Measurements from ENCODE around the gene NUP210L. TPM values are rescaled to one million over a fixed set of nuclear protein-coding genes. Genes with fewer than 3 reads are reported as not detected.

NUP210L gene
- total and polyA plus RNA-seq, 9 of the 15 experiments (the other 6 are each of a cell fraction or from before 2014, with no cell fraction given): 0.01 to 0.04 TPM; not detected in 7

DNA sequence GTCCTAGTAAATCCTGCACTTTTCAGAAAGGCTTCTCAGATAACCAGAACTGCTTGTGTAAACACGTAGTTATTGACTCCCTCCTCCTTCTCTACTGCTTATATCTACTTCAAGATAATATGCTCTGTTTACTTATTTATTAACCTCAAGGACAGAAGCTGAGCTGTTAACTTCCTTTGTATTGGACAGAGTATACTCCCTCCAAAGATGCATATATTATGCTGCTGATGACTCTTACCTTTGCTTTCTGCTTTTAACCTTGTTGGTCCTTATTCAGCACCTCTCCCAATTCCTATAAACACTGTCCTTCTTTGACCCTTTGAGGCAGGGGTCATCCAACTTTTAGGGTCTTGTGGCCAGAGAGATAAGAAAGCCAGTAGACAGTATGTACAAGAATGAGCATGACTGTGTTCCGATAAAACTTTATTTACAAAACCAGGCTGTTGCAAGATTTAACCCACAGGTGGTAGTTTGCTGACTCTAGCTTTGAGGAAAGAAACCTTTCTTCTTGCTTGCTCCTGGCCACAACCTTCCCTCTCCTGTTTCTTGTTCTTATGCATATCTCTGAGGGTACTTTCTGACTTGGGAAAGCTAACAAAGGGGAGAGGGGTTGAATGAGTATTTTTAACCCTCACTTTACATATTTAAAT, 32.1 kb upstream of the NUP210L start (continued):
- TF ChIP-seq DDX20 (tag; IDR thresholded peaks at IDR 0.05; ENCODE audit: low read depth) (no peak), NCOR1 (IDR thresholded peaks at IDR 0.05) (peak; percentile 84), LCOR (CRISPR knock-in tag; IDR thresholded peaks at IDR 0.05) (no peak), RBM39 (optimal IDR thresholded peaks at IDR 0.05; ENCODE audit: low read depth, low read length) (no peak), NUFIP1 (IDR thresholded peaks at IDR 0.05; ENCODE audit: partially characterized antibody) (no peak), ZNF764 (CRISPR knock-in tag; IDR thresholded peaks at IDR 0.05; ENCODE audit: low read depth) (no peak), TOE1 (IDR thresholded peaks at IDR 0.05; ENCODE audit: borderline replicate concordance) (peak; percentile 62; the same call in 1 of the 2 replicates), TOE1 (CRISPR knock-in tag; IDR thresholded peaks at IDR 0.05; ENCODE audit: borderline replicate concordance, low read depth) (no peak), CHD4 (IDR thresholded peaks at IDR 0.05; ENCODE audit: insufficient read depth, insufficient replicate concordance, low read depth, low read length, poor library complexity, severe bottlenecking) (no peak), CBX2 (IDR thresholded peaks at IDR 0.05; ENCODE audit: insufficient read depth, low read length, poor library complexity, severe bottlenecking) (no peak), FOXP1 (CRISPR knock-in tag; IDR thresholded peaks at IDR 0.05) (no peak), LEF1 (IDR thresholded peaks at IDR 0.05) (peak; percentile 95), XRCC4 (IDR thresholded peaks at IDR 0.05; ENCODE audit: extremely low read depth, insufficient read depth, insufficient read length) (no peak), RUNX1 (IDR thresholded peaks at IDR 0.05; ENCODE audit: low read depth) (no peak), EP400 (IDR thresholded peaks at IDR 0.05) (peak; percentile 34; the same call in 1 of the 2 replicates), RHOXF2B (CRISPR knock-in tag; conservative IDR thresholded peaks at IDR 0.05) (no peak), ZC3H8 (IDR thresholded peaks at IDR 0.05) (no peak), SAP30 (IDR thresholded peaks at IDR 0.05; ENCODE audit: borderline replicate concordance, insufficient read depth, low read depth, low read length, poor library complexity, severe bottlenecking) (no peak)
- TF ChIP-seq, protein P1, sequence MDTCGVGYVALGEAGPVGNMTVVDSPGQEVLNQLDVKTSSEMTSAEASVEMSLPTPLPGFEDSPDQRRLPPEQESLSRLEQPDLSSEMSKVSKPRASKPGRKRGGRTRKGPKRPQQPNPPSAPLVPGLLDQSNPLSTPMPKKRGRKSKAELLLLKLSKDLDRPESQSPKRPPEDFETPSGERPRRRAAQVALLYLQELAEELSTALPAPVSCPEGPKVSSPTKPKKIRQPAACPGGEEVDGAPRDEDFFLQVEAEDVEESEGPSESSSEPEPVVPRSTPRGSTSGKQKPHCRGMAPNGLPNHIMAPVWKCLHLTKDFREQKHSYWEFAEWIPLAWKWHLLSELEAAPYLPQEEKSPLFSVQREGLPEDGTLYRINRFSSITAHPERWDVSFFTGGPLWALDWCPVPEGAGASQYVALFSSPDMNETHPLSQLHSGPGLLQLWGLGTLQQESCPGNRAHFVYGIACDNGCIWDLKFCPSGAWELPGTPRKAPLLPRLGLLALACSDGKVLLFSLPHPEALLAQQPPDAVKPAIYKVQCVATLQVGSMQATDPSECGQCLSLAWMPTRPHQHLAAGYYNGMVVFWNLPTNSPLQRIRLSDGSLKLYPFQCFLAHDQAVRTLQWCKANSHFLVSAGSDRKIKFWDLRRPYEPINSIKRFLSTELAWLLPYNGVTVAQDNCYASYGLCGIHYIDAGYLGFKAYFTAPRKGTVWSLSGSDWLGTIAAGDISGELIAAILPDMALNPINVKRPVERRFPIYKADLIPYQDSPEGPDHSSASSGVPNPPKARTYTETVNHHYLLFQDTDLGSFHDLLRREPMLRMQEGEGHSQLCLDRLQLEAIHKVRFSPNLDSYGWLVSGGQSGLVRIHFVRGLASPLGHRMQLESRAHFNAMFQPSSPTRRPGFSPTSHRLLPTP (IDR thresholded peaks at IDR 0.05; ENCODE audit: borderline replicate concordance, extremely low read depth, insufficient read length): no peak
- TF ChIP-seq, protein P2, sequence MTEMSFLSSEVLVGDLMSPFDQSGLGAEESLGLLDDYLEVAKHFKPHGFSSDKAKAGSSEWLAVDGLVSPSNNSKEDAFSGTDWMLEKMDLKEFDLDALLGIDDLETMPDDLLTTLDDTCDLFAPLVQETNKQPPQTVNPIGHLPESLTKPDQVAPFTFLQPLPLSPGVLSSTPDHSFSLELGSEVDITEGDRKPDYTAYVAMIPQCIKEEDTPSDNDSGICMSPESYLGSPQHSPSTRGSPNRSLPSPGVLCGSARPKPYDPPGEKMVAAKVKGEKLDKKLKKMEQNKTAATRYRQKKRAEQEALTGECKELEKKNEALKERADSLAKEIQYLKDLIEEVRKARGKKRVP (CRISPR knock-in tag; IDR thresholded peaks at IDR 0.05): no peak
- TF ChIP-seq, protein P3, sequence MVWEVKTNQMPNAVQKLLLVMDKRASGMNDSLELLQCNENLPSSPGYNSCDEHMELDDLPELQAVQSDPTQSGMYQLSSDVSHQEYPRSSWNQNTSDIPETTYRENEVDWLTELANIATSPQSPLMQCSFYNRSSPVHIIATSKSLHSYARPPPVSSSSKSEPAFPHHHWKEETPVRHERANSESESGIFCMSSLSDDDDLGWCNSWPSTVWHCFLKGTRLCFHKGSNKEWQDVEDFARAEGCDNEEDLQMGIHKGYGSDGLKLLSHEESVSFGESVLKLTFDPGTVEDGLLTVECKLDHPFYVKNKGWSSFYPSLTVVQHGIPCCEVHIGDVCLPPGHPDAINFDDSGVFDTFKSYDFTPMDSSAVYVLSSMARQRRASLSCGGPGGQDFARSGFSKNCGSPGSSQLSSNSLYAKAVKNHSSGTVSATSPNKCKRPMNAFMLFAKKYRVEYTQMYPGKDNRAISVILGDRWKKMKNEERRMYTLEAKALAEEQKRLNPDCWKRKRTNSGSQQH (CRISPR knock-in tag; IDR thresholded peaks at IDR 0.05): no peak
- TF ChIP-seq, protein P4, sequence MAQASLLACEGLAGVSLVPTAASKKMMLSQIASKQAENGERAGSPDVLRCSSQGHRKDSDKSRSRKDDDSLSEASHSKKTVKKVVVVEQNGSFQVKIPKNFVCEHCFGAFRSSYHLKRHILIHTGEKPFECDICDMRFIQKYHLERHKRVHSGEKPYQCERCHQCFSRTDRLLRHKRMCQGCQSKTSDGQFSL (CRISPR knock-in tag; IDR thresholded peaks at IDR 0.05): no peak
- TF ChIP-seq, protein P4 (tag; IDR thresholded peaks at IDR 0.05): no peak

Data from K562 (cell line).